Right renal cortex interstitium (tissue), 3 donors: ENCODE data around the gene TMEM132D. TPM values are rescaled to one million over a fixed set of nuclear protein-coding genes. Genes with fewer than 3 reads are reported as not detected.

Source experiments
- DNase-seq, 3 donors: peaks; one replicate each; pipeline ENCODE4 v3.0.0-alpha.2; 2013; ENCODE audit warnings: low read depth in 3 of 3, low spot score in 2 of 3
- polyA plus RNA-seq, 3 donors: library from polyadenylated mRNA; unstranded; fragments of 120-200 nt; gene quantifications; one replicate each; pipeline ENCODE4 v1.2.1, GENCODE V29; 2013; ENCODE audit not compliant: insufficient read length in 3 of 3

The TMEM132D gene
- polyA plus RNA-seq, 3 donors = 1.1 to 2.6 (median 1.7) TPM

- no peak for DNase-seq
Observed at GRCh38 chr12:129379076-129379804, 524.6 kb downstream of the TMEM132D start.

GRCh38 chr12:129378496-129378895, 525.3 kb downstream of the TMEM132D start:
- DNase-seq = no peak

- no peak for DNase-seq
Observed at GRCh38 chr12:129373746-129374145, 530.1 kb downstream of the TMEM132D start.

- DNase-seq = no peak
Observed at GRCh38 chr12:129372876-129373275, 530.9 kb downstream of the TMEM132D start.

- DNase-seq = no peak
Observed at GRCh38 chr12:129372348-129372747, 531.5 kb downstream of the TMEM132D start.

- no peak for DNase-seq
Observed at GRCh38 chr12:129371268-129371667, 532.6 kb downstream of the TMEM132D start.

- DNase-seq = no peak
Observed at GRCh38 chr12:129366656-129367055, 537.2 kb downstream of the TMEM132D start.

- DNase-seq = no peak
Observed at GRCh38 chr12:129363041-129363440, 540.8 kb downstream of the TMEM132D start.

GRCh38 chr12:129357233-129357632, 546.6 kb downstream of the TMEM132D start:
- no peak for DNase-seq

- DNase-seq = no peak
Observed at GRCh38 chr12:129351481-129351880, 552.3 kb downstream of the TMEM132D start.

GRCh38 chr12:129339336-129339735, 564.5 kb downstream of the TMEM132D start:
- DNase-seq = no peak

GRCh38 chr12:129337413-129337812, 566.4 kb downstream of the TMEM132D start:
- DNase-seq = no peak

- DNase-seq = no peak
Observed at GRCh38 chr12:129335773-129336172, 568.1 kb downstream of the TMEM132D start.

GRCh38 chr12:129332286-129332685, 571.5 kb downstream of the TMEM132D start:
- no peak for DNase-seq

- no peak for DNase-seq
Observed at GRCh38 chr12:129331356-129332085, 572.3 kb downstream of the TMEM132D start.

GRCh38 chr12:129328235-129328634, 575.6 kb downstream of the TMEM132D start:
- no peak for DNase-seq

- no peak for DNase-seq
Observed at GRCh38 chr12:129325566-129325965, 578.3 kb downstream of the TMEM132D start.

GRCh38 chr12:129312048-129312447, 591.8 kb downstream of the TMEM132D start:
- peak in 1 of 3 donors; percentile 7 for DNase-seq

- DNase-seq = no peak
Observed at GRCh38 chr12:129310346-129310745, 593.5 kb downstream of the TMEM132D start.

- no peak for DNase-seq
Observed at GRCh38 chr12:129305851-129306250, 598.0 kb downstream of the TMEM132D start.

GRCh38 chr12:129304529-129304928, 599.3 kb downstream of the TMEM132D start:
- DNase-seq = no peak

- DNase-seq = no peak
Observed at GRCh38 chr12:129300011-129300410, 603.8 kb downstream of the TMEM132D start.
